GM12872 (cell line): Measurements from ENCODE around the gene GRIFIN.

Experiments used
- TF ChIP-seq, protein P1 (sequence below): IDR thresholded peaks from 3 replicates; pipeline ENCODE4 v1.5.1; 2011; ENCODE audit warnings: low read depth, mild to moderate bottlenecking, low read length, moderate library complexity; ENCODE audit not compliant: insufficient read depth

The GRIFIN gene

DNA sequence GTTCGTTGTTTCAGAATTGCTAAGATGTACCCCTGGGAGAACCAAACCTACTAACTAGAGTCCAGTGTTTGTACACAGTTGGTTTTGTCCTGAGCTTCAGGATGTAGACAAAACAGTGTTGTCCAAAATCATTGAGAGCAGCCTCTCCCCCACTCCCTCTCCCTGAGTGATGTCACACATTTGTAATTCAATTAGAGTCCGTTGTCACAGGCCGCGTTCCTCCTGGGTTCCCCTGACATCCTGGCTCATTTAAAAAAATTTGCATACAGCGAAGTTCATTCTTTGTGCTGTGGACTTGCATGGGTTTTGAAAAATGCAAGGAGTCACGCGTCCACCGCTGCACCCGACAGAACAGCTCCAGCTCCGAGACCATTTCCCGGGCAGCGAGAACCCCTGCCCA, 10.3 kb downstream of the GRIFIN start:
- TF ChIP-seq, protein P1, sequence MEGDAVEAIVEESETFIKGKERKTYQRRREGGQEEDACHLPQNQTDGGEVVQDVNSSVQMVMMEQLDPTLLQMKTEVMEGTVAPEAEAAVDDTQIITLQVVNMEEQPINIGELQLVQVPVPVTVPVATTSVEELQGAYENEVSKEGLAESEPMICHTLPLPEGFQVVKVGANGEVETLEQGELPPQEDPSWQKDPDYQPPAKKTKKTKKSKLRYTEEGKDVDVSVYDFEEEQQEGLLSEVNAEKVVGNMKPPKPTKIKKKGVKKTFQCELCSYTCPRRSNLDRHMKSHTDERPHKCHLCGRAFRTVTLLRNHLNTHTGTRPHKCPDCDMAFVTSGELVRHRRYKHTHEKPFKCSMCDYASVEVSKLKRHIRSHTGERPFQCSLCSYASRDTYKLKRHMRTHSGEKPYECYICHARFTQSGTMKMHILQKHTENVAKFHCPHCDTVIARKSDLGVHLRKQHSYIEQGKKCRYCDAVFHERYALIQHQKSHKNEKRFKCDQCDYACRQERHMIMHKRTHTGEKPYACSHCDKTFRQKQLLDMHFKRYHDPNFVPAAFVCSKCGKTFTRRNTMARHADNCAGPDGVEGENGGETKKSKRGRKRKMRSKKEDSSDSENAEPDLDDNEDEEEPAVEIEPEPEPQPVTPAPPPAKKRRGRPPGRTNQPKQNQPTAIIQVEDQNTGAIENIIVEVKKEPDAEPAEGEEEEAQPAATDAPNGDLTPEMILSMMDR, result no peak

GRCh38 chr7:2462731-2463130, 13.5 kb downstream of the GRIFIN start:
- TF ChIP-seq, protein P1, result no peak

DNA sequence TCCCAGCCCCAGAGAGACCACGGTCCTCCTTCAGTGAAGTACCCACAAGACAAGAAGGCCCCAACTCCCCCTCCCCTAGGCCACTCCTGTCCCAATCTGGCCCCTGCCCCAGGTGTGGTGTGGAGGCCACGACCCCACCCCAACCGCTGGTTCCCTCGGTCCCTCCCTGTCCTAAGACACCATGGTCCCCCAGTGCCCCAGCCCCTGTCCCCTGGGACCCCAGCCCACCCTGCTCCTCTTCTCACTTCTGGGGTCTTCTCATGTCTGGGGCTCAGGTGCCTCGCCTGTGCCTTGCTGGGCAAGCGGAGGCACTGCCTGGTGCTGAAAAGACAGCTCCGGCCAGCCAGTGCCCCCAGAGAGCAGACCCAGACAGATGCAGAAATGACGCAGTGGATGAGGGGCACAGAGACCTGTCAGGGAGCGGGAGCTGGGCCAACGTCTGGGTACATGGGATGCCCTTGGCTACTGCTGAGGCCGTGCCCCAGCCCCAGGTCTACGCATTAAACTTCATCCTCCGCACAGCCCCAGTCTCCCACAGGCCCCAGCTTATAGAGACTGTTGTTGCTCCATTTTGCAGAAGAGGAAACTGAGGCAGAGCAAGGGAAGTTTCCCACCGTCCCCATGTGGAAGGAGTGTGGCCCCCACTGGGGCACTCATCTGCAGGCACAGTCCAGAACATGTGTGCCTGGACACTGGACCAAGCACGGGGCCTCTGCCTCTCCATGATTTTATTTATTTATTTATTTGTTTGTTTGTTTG, 14.8 kb downstream of the GRIFIN start:
- TF ChIP-seq, protein P1, result no peak

DNA sequence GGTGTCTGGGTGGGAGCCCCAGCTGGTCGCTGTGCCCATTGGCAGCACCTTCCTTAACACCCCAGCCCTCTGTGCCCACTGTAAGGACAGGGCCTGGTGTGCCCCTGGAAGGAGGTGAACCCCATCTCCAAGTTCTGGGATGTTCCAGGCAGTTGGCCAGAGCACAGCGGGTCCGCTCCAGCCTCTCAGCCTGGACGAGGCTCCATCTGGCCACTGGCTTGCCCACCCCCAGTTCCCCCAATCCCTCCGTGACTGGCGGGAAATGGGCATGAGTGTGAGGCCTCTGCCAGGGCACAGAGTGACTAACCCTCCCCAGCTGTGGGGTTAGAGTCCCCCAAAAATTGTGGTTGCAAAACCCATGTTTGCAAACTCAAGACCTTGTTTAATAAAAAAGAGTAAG, 15.6 kb downstream of the GRIFIN start:
- TF ChIP-seq, protein P1, result no peak

- TF ChIP-seq, protein P1, result no peak
Measured at GRCh38 chr7:2460188-2460587, 16.0 kb downstream of the GRIFIN start.

DNA sequence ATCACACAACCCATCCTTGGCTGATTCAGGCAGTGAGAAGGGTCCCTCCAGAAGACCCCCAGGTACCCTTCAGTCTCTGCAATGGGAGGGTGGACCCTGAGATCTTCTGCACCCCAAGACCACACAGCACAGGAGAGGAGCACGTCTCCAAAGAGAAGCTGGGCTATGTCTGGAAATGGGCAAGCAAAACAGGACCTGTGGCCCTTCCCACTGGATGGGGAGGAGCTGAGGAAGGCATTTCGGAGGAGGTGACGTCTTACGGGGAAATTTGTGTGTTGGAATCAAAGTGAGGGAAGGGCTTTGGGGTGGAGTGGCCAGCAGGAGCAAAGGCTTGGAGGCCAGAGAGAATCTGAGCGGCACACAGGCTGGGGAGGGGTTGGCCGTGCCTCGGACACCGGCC, 16.5 kb downstream of the GRIFIN start:
- TF ChIP-seq, protein P1, result no peak

DNA sequence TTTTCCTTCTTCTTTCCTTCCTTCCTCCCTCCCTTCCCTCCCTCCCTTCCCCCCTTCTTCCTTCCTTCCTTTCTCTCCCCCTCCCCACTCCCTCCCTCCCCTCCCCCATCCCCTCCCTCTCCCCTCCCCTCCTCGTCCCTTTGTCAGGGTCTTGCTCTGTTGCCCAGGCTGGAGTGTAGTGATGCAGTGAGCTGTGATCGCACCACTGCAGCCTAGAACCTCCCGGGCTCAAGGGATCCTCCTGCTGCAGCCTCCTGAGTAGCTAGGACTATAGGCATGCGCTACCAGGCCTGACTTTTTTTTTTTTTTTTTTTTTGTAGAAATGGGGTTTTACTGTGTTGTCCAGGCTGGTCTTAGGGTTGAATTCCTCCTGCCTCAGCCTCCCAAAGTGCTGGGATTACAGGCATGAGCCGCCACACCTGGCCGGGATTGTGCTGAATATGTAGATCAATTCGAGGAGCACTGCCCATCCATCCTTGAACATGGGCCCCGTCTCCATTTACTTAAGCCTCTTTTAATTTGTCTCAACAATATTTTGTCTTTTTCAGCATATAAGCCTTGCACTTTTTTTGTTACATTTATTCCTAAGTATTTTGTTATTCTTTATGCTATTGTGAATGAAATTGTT, 23.4 kb downstream of the GRIFIN start:
- TF ChIP-seq, protein P1, result no peak
